ENCODE measurements around the gene PARG.
"Not testable (repeated sequence)": the region's sequence is repeated elsewhere in the genome, so short reads cannot be mapped to it uniquely, and the experiment has no call there.

Gene PARG

GRCh38 chr10:49941447-49942338, at the start of gene PARG, which contains the start of gene TIMM23B:
Gene PARG, minus strand, starts transcription at chr10:49942027. Its CDS starts 302 bp downstream, at chr10:49941725.
Gene TIMM23B, plus strand, starts transcription at chr10:49942053. Its CDS starts 142 bp downstream, at chr10:49942195.
- DNase-seq = peak; percentile 83

- DNase-seq = not testable (repeated sequence)
These were observed 46.5 kb upstream of the PARG start, which contains the start of gene AGAP6 for GRCh38 chr10:49988376-49988775. Gene AGAP6, plus strand, starts transcription at chr10:49988406. Its CDS starts 310 bp downstream, at chr10:49988716.

- DNase-seq = not testable (repeated sequence)
These were observed 45.4 kb upstream of the PARG start for GRCh38 chr10:49987207-49987606.

- not testable (repeated sequence) for DNase-seq
These were observed 35.9 kb upstream of the PARG start for GRCh38 chr10:49977756-49978155.

GRCh38 chr10:49972094-49972493, 30.3 kb upstream of the PARG start:
- DNase-seq = not testable (repeated sequence)

- not testable (repeated sequence) for DNase-seq
These were observed 29.6 kb upstream of the PARG start for GRCh38 chr10:49971466-49971865.

- not testable (repeated sequence) for DNase-seq
These were observed 28.6 kb upstream of the PARG start for GRCh38 chr10:49970331-49970857.

- DNase-seq = not testable (repeated sequence)
These were observed 11.3 kb upstream of the PARG start for GRCh38 chr10:49953122-49953521.

GRCh38 chr10:49952006-49952405, 10.2 kb upstream of the PARG start:
- DNase-seq = not testable (repeated sequence)

GRCh38 chr10:49948737-49949136, 6.9 kb upstream of the PARG start:
- DNase-seq = not testable (repeated sequence)

GRCh38 chr10:49948142-49948541, 6.3 kb upstream of the PARG start:
- DNase-seq = not testable (repeated sequence)

- not testable (repeated sequence) for DNase-seq
These were observed 1.8 kb upstream of the PARG start for GRCh38 chr10:49943607-49944006.

GRCh38 chr10:49942339-49942705, 495 bp upstream of the PARG start:
- not testable (repeated sequence) for DNase-seq

GRCh38 chr10:49931959-49932728, 9.7 kb downstream of the PARG start:
- not testable (repeated sequence) for DNase-seq

- DNase-seq = not testable (repeated sequence)
These were observed 10.6 kb downstream of the PARG start for GRCh38 chr10:49931276-49931675.

- DNase-seq = not testable (repeated sequence)
These were observed 18.3 kb downstream of the PARG start for GRCh38 chr10:49923572-49923971.

- not testable (repeated sequence) for DNase-seq
These were observed 19.8 kb downstream of the PARG start for GRCh38 chr10:49922041-49922440.

GRCh38 chr10:49917927-49918326, 23.9 kb downstream of the PARG start:
- DNase-seq = not testable (repeated sequence)

- not testable (repeated sequence) for DNase-seq
These were observed 25.4 kb downstream of the PARG start for GRCh38 chr10:49916451-49916850.

GRCh38 chr10:49910295-49910694, 31.5 kb downstream of the PARG start:
- not testable (repeated sequence) for DNase-seq

- not testable (repeated sequence) for DNase-seq
These were observed 33.3 kb downstream of the PARG start for GRCh38 chr10:49908290-49909080.

GRCh38 chr10:49903829-49904228, 38.0 kb downstream of the PARG start:
- not testable (repeated sequence) for DNase-seq

Measured in activated naive CD4-positive, alpha-beta T cell treated with Interleukin-2 at 50 U/mL for 16 hours (primary cell).